Measurements from ENCODE around the gene APOL6.

DNA sequence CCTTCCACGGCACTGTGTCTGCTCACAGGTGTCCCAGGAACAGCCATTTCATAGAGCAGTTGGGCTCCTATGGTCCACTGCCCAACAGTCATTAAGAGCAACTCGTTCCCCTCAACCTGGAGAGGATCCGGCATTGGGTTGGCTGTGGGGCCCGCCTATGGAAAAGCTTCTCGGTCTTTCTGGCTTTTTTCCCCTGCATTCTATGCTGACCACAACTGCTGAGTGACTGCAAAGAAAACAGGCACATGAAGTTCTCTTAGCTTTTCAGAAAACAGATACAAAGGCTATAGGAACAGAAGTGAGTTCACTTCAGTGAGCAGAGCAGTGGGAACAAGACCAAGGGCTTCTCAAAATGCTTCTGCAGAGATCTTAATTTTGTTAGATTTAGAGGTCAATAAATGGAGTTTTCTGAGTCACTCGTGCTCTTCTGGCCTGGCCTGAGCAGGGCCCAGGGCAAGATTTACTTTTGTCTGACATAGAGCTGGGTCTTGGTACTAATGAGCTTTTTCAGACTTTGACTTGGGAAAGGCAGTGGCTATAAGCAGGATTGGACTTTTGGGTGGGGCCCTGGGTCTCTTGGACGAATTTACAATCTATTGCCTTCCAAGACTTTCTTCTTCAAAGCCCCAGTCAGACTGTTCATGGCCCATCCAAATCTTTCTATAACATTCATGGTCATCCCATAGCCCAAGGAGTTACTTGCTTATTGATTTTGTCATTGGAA is 55.8 kb downstream of the APOL6 start:
- TF ChIP-seq, protein P1, sequence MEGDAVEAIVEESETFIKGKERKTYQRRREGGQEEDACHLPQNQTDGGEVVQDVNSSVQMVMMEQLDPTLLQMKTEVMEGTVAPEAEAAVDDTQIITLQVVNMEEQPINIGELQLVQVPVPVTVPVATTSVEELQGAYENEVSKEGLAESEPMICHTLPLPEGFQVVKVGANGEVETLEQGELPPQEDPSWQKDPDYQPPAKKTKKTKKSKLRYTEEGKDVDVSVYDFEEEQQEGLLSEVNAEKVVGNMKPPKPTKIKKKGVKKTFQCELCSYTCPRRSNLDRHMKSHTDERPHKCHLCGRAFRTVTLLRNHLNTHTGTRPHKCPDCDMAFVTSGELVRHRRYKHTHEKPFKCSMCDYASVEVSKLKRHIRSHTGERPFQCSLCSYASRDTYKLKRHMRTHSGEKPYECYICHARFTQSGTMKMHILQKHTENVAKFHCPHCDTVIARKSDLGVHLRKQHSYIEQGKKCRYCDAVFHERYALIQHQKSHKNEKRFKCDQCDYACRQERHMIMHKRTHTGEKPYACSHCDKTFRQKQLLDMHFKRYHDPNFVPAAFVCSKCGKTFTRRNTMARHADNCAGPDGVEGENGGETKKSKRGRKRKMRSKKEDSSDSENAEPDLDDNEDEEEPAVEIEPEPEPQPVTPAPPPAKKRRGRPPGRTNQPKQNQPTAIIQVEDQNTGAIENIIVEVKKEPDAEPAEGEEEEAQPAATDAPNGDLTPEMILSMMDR (IDR thresholded peaks at IDR 0.05) = no peak
- TF ChIP-seq POLR2AphosphoS5 (IDR thresholded peaks at IDR 0.05) = no peak

Measured in prostate gland (tissue), 2 donors.